COLO668 (cell line): ENCODE measurements around the gene ACOXL.
"Not testable (repeated sequence)": the region's sequence is repeated elsewhere in the genome, so short reads cannot be mapped to it uniquely, and the experiment has no call there.

Source experiments
- DNase-seq: peaks from one replicate; lab custom pipeline; 2025; ENCODE audit not compliant: unreplicated experiment; lab: John Stamatoyannopoulos, UW

ACOXL gene

DNA sequence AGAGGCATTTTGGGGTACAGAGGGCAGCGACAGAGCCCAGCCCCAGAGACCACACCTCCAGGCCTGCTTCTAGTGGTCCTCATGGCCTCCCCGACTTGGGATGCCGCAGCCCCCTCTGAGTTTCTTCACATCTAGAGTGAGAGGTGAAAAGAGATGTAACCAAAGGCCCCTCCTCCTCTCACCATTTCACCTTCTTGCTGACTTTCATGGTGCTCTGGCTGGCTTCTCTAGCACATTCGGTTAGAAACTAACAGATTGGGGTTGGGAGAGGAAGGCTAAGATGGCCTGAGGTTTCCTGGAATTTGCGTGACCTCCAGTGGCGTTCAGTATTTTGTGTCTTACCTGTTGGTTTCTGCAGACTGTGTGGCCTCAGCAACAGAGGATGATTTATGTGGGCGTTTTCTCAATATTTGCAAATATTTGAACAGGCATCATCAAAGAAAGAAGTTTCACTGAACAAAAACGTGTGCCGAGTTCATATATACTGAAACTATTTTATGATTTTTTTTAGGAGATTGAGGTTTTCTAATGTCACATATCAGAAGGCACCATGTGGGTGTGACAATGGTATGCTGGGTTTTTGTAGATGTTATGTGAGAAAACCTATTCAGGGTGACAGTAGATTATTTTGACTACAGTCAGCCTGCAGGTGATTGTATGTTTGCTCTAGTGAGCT, 318.5 kb downstream of the ACOXL start:
- DNase-seq, result no peak

DNA sequence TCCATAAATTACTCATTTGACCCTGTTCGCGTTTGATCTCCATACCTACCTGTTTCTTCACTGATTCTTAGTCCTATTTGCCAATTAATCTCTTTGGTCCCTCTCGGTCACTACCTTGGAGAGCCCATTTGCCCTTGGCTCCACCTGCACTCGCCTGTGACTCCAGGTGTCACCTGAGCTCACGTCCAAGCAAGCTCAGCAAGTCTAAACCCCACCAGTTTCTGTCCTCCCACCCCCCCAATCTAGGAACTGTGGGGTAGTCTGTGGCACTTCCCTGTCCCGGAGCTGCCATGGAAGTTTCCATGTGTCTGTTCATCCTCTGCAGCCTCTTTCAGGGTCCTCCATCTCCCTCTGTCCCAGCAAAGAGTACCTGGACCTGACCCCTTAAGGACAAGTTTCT, 320.2 kb downstream of the ACOXL start:
- no peak for DNase-seq

DNA sequence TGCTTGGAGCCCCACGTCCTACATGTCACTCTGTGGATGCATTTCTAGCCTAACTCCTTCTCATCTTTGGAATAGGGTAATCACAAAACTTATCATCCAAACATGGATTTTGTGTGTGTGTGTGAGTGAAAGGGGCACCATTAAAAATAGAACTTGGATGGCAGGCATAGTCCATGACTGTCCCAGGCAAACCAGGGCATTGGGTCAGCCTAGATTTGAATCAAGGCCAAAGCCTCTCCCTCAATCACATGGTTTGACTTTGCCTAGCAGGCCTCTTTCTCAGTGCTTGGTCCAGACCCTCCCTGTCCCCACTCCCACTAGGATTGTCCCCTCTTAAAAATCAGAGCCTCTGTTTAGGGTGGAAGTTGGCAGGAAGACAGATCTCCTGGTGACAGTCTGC, 320.9 kb downstream of the ACOXL start:
- no peak for DNase-seq

DNA sequence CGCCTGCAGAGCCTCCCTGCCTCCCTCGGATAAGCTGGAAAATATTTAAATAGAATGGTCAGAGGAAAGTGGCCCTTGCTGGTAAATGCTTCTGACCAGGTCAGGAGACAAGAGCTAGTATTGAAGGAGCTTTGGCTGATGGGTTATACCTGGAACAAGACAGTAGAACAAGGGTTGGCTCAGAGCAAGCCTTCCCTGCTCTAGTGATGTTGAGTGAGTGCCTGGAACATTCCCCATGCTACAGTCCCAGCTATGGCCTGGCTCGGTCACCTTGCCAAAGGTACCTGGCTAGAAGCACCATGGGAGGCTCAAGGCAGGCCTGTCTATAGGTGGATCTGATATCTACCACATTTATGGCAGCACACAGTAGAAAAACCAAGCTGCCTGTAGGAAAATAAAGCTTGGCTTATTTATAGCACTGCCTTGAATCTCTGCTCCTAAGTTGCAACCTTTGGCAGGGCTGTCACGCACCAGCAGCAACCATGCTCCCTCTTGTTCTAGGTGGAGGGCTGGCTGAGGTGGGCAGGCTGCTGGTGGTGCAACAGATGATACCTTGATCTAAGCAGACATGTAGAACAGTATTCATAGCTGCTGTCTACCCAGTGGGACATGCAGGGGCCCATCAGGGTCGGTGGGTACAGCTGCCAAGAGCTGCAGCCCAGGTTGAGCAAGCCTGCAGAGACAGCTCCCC, 321.6 kb downstream of the ACOXL start:
- no peak for DNase-seq

DNA sequence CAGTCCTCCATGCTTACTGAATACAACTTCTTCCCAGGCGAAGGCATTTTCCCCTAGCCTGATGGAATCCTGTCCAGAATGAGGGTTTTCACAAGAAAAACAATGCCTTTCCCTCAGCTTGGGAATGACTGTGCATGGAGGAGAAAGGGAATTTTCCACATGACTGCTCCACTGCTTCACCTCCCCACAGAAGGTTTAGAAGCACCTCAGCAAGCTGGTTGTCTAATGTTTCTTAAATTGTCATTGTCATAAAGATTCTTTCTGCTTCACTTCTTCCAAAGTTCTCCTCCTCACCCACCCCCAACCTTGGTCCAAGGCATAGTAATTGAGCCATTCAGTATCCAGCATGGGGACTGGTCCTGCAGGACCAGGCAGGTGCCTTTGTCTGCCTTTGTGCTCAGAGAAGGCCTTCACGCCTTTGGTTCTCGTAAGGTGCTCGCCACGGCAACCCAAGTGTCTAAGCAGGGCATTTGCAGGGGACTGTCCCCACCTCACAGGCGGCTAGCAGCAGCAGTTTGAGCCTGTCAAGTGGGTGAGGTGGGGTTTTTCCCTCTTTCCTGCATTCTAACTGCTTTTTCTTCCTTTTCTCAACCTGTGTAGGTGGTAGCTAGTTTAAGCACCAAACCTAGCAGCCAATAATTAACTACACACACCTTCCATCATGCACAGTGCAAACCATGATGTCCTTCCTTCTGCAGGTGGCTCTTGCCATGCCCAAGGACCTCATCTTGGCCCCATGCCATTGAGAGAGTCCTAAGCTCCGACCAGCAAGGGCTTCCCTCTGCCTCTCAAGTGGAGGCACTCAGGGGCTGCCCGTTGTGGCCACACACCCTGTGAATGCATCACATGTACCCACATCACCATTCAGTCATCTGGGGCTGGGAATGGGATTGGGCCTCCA, 322.7 kb downstream of the ACOXL start:
- peak; percentile 42 for DNase-seq

DNA sequence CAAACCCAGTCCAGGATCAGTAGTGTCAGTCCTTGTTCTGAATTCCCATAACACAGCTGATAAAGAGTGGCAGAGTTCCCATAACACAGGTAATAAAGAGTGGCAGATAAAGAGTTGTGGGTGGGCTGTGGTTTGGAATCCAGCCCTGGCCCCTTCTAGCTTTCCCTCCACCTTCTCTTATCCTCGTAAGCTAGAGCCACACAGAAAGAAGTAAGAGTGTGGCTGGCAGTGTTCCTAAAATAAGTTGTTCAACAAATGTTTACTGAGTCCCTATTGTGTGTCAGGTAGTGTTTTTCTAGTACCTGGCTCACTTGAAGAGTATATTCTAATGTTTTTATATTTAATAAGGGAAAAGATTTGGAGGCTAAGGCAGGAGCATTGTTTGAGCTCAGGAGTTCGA, 323.4 kb downstream of the ACOXL start:
- no peak for DNase-seq

DNA sequence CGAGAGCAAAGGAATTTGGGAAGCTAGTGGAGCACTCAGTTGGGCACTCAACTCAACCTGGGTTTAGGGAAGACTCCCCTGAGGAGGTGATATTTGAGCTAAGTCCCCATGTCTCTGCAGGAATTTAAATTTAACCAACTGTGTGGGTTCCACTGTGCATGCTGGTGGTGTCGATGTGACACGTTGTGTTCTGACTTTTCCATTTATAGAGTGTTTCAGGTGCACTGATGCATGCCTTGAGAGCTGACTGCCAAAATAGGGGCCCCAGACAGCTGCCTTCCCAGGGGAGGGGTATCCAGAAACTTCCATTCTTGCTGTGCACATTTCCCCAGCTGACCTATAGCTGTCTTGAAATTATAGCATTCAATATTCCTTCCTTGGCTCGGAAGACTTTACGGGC, 324.7 kb downstream of the ACOXL start:
- no peak for DNase-seq

DNA sequence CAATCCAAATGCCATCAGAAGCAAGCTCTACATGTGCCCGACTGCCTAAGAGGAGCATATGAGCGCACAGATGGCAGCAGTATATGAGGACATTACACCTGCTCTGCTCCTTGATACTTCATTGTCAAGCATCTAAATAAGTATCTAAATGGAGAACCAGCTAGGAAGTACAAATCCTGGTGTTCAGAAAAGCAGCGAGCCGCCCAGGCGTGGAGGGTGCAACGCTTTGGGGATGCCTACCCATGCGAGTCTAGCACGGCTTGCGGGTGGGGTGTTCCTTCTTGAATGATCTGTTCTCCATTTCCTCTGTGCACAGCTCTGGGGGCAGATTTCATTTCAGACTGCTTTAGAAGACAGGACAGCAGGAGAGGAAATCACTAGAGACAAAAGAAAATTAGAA, 325.3 kb downstream of the ACOXL start:
- DNase-seq, result no peak

DNA sequence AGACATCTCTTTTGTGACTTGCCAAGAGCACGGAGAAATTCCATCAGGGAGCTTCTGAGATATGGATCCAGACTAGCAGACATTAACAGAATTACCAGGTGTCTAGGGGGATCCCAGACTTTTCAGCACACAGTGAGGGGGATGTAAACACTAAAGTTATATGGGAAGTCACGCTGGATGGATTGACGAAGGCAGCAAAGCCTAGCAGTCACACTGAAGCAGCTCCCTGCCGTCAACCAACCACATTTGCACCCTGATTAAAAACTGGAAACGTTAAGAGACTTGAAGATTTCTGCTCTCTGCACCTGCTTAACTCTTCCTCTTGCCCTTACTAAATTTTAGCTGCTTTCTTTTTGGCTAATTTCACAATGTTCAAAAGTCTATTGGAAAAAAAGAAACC, 325.9 kb downstream of the ACOXL start:
- no peak for DNase-seq

DNA sequence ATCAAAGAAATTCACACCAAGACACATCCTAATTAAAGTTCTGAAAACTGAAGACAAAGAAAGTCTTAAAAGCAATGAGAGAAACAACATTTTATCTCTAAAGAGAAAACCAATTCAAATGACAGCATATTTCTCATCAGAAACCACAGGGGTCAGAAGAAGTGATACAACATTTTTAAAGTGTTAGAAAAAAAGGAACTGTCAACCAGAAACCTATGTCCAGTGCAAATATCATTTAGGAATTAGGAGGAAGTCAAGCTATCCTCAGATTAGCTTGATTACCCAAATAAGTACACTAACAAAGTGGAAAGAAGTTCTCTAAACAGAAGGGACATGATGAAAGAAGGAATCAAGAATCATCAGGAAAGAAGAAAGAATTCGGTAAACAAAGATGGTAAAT, 328.8 kb downstream of the ACOXL start:
- no peak for DNase-seq

DNA sequence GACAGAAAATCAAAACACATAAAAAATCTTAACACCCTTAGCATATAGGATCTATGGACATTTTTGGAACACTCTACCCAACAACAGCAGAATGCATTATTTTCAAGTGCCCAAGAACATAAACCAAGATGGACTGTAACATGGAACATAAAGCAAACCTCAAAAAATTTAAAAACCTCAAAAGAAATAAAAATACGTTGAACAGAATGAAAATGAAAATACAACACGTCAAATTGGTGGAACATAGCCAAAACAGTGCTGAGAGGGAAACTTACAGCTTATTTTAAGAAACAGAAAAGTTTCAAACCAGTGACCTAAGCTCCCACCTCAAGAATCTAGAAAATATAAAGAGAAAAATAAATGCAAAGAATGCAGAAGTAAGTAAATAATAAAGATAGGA, 330.0 kb downstream of the ACOXL start:
- DNase-seq, result no peak

DNA sequence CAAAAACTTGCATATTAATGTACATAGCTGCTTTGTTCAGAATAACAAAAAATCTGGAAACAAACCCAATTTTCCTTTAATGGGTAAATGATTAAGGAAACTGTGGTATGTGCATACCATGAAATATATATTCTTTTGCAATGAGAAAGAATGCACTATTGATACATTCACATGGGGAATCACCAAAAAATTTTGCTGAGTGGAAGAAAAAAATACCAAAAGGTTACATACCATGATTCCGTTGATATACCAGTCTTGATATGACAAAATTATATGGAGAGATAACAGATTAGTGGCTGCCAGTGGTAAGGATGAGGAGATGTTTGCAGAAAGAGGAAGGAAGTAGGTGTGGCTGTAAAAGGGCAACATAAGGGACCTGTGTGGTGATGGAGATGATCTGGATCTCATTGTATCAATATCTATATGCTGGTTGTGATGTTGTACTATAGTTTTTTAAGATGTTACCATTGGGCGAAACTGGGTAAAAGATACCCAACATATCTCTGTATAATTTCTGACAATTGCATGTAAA, 333.8 kb downstream of the ACOXL start:
- DNase-seq, result no peak

DNA sequence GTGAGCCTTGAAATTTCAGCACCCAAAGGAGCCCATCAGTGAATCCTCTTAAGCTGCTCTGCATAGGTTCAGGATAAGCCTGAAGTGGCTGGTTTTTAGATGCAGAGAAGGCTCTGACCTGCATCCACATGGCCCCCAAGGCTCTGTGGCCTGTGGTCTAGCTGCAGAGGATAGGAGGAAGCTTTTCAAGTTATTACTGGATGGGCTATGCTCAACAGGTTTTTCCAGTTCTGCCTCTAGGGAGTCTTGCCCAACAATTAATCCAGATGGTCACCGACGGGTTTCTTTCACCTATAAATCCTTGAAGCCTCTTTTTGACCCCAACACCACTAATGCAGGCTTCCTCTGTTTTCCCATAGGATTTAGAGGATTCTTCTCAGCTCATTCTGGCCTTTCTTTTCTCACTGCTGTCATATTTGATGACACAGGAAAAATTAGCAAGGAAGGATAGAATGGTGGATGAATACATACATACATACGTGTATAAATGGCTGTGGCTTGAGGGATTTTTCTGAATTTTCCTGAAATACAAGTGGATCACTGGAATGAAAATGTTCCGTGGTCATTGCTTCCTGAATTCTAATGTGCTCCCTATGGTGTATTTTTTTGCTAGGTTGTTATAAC, 336.2 kb downstream of the ACOXL start:
- peak; percentile 65 for DNase-seq

DNA sequence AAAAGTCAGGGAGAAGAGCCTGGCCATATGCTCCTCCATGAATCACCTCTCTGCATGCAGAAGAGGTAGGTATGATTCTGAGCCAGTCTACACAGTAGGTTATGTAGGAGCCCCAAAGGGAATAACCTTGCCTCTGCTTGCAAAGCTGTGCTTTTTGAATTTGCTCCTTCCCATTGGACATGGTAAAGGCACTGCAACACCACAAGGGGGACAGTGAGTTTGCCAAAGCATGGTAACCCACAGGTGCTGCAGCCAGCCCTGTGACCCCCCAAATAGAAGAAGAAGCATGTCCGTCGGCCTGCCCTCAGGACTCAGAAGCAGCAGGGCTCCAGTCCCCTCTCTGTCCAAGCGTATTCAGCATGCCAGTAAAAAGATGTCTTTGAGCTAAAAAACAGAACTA, 337.3 kb downstream of the ACOXL start:
- DNase-seq, result no peak

DNA sequence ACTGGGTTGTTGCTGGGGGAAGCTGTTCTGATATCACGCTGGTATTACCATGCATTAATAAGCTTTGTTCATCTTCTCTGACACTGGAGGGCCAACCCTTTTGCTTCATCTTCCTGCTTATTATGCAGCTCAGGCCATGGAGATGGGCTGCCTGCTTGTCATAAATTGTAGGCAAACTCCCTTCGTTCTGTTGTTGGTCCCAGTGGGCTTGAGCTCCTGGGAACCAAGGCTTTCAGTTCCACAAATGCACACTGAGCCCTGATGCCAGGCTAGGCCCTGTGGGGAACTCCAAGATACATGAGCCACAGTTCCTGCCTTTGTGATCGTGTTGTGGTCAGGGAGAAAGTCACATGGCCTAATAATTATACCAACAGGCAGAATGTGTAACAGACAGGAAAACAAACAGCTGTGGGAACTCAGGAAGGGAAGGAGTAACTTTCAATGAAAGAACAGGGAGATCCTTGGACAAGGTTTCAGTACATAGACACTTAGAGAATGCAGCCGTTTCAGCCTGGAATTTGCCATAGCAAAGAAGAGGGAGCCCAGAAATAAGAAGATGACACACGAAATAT, 339.3 kb downstream of the ACOXL start:
- DNase-seq, result peak; percentile 41

DNA sequence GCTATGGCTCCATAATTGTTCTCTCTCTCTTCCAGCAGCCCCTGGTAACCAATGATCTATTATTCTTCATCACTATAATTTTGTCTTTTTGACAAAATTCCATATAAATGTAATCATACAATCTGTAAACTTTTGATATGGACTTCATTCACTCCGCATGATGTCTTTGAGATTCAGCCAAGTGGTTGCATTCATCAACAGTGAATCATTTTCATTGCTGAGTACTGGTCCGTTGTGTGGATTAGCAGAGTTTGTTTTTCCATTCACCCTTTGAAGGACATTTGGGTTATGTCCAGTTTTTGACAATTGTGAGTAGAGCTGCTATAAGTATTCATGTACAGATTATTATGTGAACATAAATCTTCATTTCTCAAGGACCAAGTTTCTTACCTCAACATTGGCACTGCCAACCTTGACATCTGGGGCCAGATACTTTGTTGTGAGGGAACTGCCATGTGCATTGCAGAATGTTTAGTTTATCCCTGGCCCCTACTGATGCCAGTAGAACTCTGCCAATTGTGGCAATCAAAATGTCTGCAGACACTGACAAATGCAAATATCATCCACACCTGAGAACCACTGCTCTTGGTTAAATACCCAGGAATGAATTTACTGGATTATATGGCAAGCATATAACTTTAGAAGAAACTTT, 340.0 kb downstream of the ACOXL start:
- DNase-seq, result no peak

DNA sequence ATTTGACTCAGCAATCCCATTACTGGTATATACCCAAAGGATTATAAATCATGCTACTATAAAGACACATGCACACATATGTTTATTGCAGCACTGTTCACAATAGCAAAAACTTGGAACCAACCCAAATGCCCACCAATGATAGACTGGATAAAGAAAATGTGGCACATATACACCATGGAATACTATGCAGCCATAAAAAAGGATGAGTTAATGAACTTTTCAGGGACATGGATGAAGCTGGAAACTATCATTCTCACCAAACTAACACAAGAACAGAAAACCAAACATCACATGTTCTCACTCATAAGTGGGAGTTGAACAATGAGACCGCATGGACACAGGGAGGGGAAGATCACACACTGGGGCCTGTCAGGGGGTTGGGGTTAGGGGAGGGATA, 350.3 kb downstream of the ACOXL start:
- DNase-seq, result not testable (repeated sequence)

DNA sequence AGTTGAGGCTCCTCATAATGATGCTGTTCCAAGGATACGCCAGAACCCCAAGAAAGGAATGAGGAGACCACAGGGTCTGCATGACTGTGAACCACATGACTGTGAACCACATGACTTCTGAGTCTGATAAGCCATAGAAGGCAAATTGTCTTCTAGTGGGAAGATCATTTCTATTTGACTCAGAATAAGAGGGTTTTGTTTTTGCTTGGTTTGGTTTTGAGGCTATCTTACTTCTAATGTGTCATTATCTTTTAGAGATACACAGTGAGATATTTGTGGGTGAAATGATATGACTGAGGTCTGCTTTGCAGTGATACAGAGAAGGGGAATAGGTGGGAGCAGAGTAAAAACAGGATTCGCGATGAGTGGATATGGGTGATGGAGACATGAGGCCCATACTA, 359.4 kb downstream of the ACOXL start:
- DNase-seq, result no peak

DNA sequence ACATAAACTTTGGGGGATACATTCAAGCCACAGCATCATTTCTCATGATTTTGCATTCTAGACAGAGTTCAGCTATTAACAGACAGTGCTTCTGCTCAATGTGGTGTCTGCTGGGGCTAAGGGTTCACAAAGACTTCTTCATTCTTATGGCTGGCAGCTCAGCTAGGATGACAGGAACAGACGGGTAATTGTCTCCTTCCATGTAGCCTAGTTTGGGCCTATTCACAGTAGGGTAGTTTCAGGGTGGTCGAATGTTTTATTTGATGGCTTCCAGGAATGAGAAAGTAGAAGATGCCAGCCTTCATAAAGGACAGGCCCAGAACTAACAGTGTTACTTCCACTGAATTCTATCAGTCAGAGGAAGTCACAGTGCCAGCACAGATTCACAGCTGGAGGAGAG, 362.3 kb downstream of the ACOXL start:
- no peak for DNase-seq

DNA sequence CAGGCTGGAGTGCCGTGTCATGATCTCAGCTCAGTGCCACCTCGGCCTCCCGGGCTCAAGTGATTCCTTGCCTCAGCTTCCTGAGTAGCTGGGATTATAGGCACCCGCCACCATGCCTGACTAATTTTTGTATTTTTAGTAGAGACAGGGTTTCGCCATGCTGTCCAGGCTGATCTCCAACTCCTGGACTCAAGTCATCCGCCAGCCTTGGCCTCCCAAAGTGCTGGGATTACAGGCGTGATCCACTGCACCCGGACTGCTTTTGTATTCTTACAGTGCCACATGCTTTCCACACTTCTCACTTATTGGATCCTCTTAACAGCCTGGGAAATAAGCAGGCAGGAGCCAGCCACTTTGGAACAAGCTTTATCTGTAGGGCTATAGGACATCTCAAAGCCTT, 363.1 kb downstream of the ACOXL start:
- DNase-seq, result no peak
